ENCODE measurements around the gene ECSIT.

DNA sequence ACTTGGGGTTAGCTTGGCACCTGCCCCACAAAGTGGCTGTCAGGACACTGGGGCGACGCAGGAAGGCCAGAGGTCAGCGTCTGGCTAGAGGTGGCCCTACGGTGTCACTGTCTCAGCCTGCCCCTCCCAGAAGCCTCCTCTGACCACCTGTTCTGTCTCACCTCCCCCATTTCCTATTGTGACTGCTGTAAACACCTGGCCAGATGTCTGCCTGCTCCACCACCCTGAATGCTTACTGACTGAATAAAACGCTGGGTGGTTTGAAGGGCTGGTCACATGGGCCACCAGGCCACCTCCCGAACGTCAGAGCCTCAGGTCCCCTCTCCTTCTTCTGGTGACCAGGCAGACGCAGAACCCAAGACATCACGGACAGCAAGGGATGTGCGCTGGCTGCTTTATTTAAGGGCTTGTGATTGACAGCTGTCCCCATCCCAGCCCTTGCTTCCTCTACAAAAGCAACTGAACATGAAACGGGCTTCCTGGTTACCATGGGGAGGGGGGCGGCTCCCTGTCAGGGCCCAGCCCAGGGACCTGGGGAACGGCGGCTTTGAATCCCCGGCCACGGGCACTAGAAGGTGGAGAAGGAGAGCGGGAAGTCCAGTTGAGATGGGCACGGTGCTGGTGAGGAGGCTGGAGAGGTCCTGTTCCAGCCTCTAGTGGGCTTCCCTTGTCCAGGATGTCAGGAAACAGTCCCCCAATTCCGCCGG is 23.9 kb upstream of the ECSIT start:
- TF ChIP-seq, protein P1, sequence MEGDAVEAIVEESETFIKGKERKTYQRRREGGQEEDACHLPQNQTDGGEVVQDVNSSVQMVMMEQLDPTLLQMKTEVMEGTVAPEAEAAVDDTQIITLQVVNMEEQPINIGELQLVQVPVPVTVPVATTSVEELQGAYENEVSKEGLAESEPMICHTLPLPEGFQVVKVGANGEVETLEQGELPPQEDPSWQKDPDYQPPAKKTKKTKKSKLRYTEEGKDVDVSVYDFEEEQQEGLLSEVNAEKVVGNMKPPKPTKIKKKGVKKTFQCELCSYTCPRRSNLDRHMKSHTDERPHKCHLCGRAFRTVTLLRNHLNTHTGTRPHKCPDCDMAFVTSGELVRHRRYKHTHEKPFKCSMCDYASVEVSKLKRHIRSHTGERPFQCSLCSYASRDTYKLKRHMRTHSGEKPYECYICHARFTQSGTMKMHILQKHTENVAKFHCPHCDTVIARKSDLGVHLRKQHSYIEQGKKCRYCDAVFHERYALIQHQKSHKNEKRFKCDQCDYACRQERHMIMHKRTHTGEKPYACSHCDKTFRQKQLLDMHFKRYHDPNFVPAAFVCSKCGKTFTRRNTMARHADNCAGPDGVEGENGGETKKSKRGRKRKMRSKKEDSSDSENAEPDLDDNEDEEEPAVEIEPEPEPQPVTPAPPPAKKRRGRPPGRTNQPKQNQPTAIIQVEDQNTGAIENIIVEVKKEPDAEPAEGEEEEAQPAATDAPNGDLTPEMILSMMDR (IDR thresholded peaks at IDR 0.05; ENCODE audit: poor library complexity, severe bottlenecking): no peak
- no peak for TF ChIP-seq POLR2AphosphoS5 (IDR thresholded peaks at IDR 0.05)

All from neural cell (in vitro differentiated cells).